Heart right ventricle (tissue), 16 donors: ENCODE data around the gene C10orf62. TPM values are rescaled to one million over a fixed set of nuclear protein-coding genes. Genes with fewer than 3 reads are reported as not detected.
A peak's percentile ranks its signal among the peaks of the same experiment; 100 is the strongest.

Source experiments
- ATAC-seq, 8 donors: fragments of 200-7000 bp; cut with Tn5 transposase; one replicate each; pipeline ENCODE4 v1.9.1; 2020; ENCODE audit warnings: mild to moderate bottlenecking in 8 of 8, moderate library complexity in 8 of 8, moderate number of reproducible peaks in 1 of 8
- DNase-seq, 2 donors: peaks; one replicate each; pipeline ENCODE4 v3.0.0-alpha.2; 2020
- H3K27ac ChIP-seq, 10 donors: fragments of 200-600 bp; sonication (generic) in 2 of 10; one replicate each; pipeline versions ENCODE4 v1.5.0 to v1.8.0; 2020 to 2022; ENCODE audit warnings: mild to moderate bottlenecking in 3 of 10
- H3K27me3 ChIP-seq, 7 donors: fragments of 200-600 bp; one replicate each; pipeline ENCODE4 v1.8.0; 2021 to 2022; ENCODE audit warnings: mild to moderate bottlenecking in 2 of 7
- H3K36me3 ChIP-seq, 9 donors: fragments of 200-600 bp; sonication (generic) in 1 of 9; one replicate each; pipeline versions ENCODE4 v1.5.0 to v1.8.0; 2020 to 2022; ENCODE audit warnings: mild to moderate bottlenecking in 2 of 9
- H3K4me1 ChIP-seq, 9 donors: fragments of 200-600 bp; sonication (generic) in 1 of 9; one replicate each; pipeline versions ENCODE4 v1.5.0 to v1.8.0; 2020 to 2022; ENCODE audit warnings: mild to moderate bottlenecking in 4 of 9
- H3K4me3 ChIP-seq, 10 donors: fragments of 200-600 bp; sonication (generic) in 2 of 10; one replicate each; pipeline versions ENCODE4 v1.5.0 to v1.8.0; 2020 to 2022; ENCODE audit warnings: mild to moderate bottlenecking in 7 of 10, moderate library complexity in 2 of 10
- H3K9me3 ChIP-seq, 11 donors: fragments of 200-600 bp in 10 of 11; sonication (generic) in 2 of 11; one replicate each; pipeline versions ENCODE4 v1.5.0 to v1.8.0; 2013 to 2022; ENCODE audit warnings: mild to moderate bottlenecking in 2 of 11, control low read depth in 1 of 11, moderate library complexity in 1 of 11
- WGBS, 2 donors: extraction: QIAGEN DNeasy Blood & Tissue Kit; methylation state at CpG; one replicate each; pipeline ENCODE4 v1.1.7; 2013; ENCODE audit warnings: inconsistent platforms in 1 of 2; 5-methylcytosine and 5-hydroxymethylcytosine counted together
- intact Hi-C, 10 donors: fragments of 100-400 bp; cut with DNase I; formaldehyde crosslinking; loops; one replicate each; pipeline versions ENCODE4 v1.11.1 to v1.14.2; 2022
- polyA plus RNA-seq, 2 donors: library from polyadenylated mRNA; stranded (reverse); fragments of 200-250 nt; gene quantifications; one replicate each; pipeline ENCODE4 v1.2.3, GENCODE V29; 2013
- total RNA-seq, 10 donors: library from RNA; stranded (reverse); fragmentation: NEBNext Ultra II Directional in 3 of 10; extraction: Animal tissue kit (Norgen Biotek cat#: 25700) in 3 of 10; gene quantifications; one replicate each; pipeline versions ENCODE4 v1.2.1 to v1.2.4, GENCODE V29; 2021 to 2023
- TF ChIP-seq, protein P1 (sequence below), 9 donors: fragments of 200-600 bp; sonication (generic) in 2 of 9; IDR thresholded peaks; one replicate each; pipeline versions ENCODE4 v1.5.0 to v1.8.0; 2021 to 2022; ENCODE audit warnings: antibody characterized with exemption in 9 of 9, mild to moderate bottlenecking in 5 of 9, moderate library complexity in 1 of 9
- donor health status: Arrhythmogenic right ventricular cardiomyopathy.
- donor health status: ischemic (EF 13 %, LVEDD 7.1; RV severe dilation, severe dysfunction).
- donor health status: healthy with polysubstance abuse.
- donor health status: DM: no; HTN: yes; CAD: no.
- donor health status: DM: no; HTN: no; CAD: no.
- donor health status: ischemic (EF 25% LVEDD 6.9; RV normal size, moderate dysfunction).
- donor health status: ischemic (EF 25% LVEDD 5.7; RV mildly dilated, moderate dysfunction).
- donor health status: healthy.
- donor health status: DM: yes; HTN: yes; CAD: no.
- donor health status: Ischemic cardiomyopathy.
- donor health status: ischemic (EF 35%, LVEDD 5.7; RV mildly dilated, moderate dysfunction).
- donor health status: nonischemic (EF 11% LVEDD 7.7; RV severe dilation, severe dysfunction).
- donor health status: DM: yes; HTN: yes; CAD: no.
- donor health status: PGD.
- donor health status: ischemic (EF 29% LVEDD 5.4; RV normal size, mild dysfunction).
- donor health status: nonischemic (EF 23%, LVEDD 6.1; RV moderate dilation, normal function).

C10orf62 gene
- total and polyA plus RNA-seq, 12 donors, result 0.20 to 2.4 (median 1.1) TPM; not detected in 2

DNA sequence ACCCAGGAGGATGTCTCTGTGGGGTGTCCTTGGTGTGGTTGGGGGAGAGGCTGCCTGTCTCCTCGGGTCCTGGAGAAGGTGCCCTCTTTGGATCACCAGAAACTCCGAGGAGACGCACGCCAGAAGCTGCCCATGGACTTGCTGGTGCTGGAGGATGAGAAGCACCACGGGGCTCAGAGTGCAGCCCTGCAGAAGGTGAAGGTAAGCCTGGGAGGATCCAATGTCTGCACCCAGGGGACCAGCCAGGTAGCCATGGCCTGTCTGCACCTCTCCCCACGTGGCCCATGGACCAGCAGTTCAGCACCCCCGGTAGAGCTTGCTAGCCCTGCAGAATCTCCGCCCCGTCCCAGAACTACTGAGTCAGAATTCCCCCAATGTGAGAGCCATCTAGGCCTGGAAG, 11.8 kb upstream of the C10orf62 start:
- Histone ChIP-seq H3K27ac (peak overlapping the region in 3 of 10 donors; percentile 53 to 93 (median 64)), H3K36me3 (no peaks in the 10 kb centered on the region), H3K4me1 (peaks cover 1 to 33% (median 13%) of the 10 kb centered on the region in 9 donors), H3K4me3 (no peak overlapping the region), H3K9me3 (no peaks in the 10 kb centered on the region), H3K27me3 (no peaks in the 10 kb centered on the region)
- DNase-seq (no peak), ATAC-seq (no peak)
- WGBS, 2 donors, result 82 to 83% methylated on average over 9 of the region's 9 CpGs
- intact Hi-C loops, result no loop called here
- TF ChIP-seq, protein P1, sequence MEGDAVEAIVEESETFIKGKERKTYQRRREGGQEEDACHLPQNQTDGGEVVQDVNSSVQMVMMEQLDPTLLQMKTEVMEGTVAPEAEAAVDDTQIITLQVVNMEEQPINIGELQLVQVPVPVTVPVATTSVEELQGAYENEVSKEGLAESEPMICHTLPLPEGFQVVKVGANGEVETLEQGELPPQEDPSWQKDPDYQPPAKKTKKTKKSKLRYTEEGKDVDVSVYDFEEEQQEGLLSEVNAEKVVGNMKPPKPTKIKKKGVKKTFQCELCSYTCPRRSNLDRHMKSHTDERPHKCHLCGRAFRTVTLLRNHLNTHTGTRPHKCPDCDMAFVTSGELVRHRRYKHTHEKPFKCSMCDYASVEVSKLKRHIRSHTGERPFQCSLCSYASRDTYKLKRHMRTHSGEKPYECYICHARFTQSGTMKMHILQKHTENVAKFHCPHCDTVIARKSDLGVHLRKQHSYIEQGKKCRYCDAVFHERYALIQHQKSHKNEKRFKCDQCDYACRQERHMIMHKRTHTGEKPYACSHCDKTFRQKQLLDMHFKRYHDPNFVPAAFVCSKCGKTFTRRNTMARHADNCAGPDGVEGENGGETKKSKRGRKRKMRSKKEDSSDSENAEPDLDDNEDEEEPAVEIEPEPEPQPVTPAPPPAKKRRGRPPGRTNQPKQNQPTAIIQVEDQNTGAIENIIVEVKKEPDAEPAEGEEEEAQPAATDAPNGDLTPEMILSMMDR (IDR thresholded peaks at IDR 0.05), result no peak

DNA sequence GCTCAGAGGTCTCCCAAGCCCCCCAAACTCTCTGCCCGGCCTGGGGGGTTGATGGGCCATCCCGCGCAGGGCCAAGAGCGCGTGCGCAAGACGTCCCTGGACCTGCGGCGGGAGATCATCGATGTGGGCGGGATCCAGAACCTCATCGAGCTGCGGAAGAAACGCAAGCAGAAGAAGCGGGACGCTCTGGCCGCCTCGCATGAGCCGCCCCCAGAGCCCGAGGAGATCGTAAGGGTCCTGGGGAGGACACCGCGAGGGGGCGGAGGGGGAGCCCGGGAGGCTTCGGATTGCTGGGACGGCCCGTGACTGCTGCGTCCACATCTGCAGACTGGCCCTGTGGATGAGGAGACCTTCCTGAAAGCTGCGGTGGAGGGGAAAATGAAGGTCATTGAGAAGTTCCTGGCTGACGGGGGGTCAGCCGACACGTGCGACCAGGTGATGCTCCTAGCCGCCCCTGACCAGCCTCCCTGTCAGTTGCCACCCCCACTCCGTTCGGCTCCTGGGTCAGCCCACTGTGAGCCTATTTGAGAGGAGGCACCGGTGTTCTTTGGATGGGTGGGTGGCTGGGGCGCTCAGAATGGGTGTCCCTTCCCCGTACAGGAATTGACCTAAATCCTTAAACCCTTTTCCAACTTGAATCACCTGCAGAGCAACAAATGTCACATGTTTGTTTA, 11.2 kb upstream of the C10orf62 start:
- peak overlapping the region in 2 of 10 donors; percentile 6 to 22 for H3K4me3 ChIP-seq

DNA sequence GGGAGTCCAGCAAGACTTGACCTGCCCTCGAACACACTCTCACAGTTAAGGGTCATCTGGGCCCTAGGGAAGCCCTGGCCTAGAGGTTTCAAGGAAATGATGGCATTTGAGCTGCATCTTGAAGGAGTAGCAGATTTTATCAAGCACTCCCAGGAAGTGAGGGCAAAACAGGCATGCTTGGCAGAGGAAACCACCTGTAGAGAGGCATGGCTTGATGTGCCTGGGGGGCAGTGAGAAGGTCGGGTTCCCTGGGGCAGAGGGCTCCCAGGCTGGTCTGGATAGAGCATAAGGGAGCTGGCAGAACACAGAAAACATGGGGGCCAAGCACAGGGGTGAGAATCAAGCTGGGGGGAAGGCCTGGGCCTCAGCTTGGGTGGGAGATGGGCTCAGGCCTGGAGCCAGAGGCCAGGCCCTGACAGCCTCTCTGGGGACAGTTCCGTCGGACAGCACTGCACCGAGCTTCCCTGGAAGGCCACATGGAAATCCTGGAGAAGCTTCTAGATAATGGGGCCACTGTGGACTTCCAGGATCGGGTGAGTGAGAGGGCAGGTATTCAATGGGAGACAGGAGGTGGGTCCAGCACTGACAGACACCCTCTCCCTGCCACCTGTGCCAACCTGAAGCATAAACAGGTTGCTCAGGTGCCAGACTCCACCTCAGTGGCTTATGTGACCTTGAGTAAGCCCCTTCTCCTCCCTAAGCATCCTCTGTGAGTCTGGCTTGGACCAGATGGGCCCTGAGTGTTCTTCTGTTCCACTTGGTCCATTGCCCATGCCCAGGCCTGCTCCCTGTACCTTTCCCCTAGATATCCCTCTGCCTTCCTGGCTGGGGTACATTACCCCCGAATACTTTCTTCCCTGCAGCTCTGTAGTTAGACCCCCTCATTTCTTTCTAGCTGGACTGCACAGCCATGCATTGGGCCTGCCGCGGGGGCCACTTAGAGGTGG, 8.8 kb upstream of the C10orf62 start:
- DNase-seq (no peak), ATAC-seq (no peak)
- Histone ChIP-seq H3K4me3 (no peak overlapping the region), H3K4me1 (peaks cover 0 to 30% (median 13%) of the 10 kb centered on the region in 9 donors), H3K36me3 (no peaks in the 10 kb centered on the region), H3K27me3 (no peaks in the 10 kb centered on the region), H3K27ac (peak overlapping the region in 4 of 10 donors; percentile 44 to 91 (median 68)), H3K9me3 (no peaks in the 10 kb centered on the region)
- intact Hi-C loops, result no loop called here
- TF ChIP-seq, protein P1 (IDR thresholded peaks at IDR 0.05), result no peak
- WGBS, 2 donors, result 80 to 82% methylated on average over 9 of the region's 9 CpGs

More for the DNA sequence above, 11.2 kb upstream of the C10orf62 start:
- H3K27me3 ChIP-seq, result no peaks in the 10 kb centered on the region
- DNase-seq (no peak), ATAC-seq (no peak)
- H3K4me1 ChIP-seq, result peaks cover 0 to 29% (median 8%) of the 10 kb centered on the region in 9 donors
- H3K27ac ChIP-seq, result no peak overlapping the region
- TF ChIP-seq, protein P1 (IDR thresholded peaks at IDR 0.05), result no peak
- H3K9me3 ChIP-seq, result no peaks in the 10 kb centered on the region
- H3K36me3 ChIP-seq, result no peaks in the 10 kb centered on the region
- intact Hi-C loops, result no loop called here
- WGBS, 2 donors, result 74 to 80% methylated on average over 40 of the region's 40 CpGs

DNA sequence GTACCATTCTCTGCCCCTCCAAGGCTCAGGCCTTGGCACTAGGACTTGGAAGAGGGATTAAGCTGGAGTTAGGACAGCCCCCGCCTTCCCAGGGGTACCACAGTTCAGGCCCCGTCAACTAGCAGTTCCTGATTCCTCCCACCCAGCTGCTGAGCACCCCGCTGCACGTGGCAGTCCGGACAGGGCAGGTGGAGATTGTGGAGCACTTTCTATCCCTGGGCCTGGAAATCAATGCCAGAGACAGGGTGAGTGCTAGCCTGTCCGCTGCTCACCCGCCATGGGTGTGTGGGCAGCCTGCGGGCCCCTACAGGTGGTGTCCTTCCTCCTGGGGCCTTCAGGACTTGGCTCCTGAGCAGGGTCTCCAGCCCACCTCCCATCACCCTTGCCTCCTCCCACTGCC, 7.4 kb upstream of the C10orf62 start:
- Histone ChIP-seq H3K4me3 (no peak overlapping the region), H3K27me3 (no peaks in the 10 kb centered on the region), H3K9me3 (no peaks in the 10 kb centered on the region), H3K36me3 (no peaks in the 10 kb centered on the region), H3K4me1 (peaks cover 0 to 36% (median 9%) of the 10 kb centered on the region in 9 donors), H3K27ac (peak overlapping the region in 4 of 10 donors; percentile 80 to 91 (median 90))
- intact Hi-C loops, result no loop called here
- TF ChIP-seq, protein P1 (IDR thresholded peaks at IDR 0.05), result no peak
- no peak for ATAC-seq
- 93 to 99% methylated on average over 8 of the region's 8 CpGs for WGBS, 2 donors
- no peak for DNase-seq
